ENCODE results near the gene ANKRD53.

- TF ChIP-seq, protein P1, sequence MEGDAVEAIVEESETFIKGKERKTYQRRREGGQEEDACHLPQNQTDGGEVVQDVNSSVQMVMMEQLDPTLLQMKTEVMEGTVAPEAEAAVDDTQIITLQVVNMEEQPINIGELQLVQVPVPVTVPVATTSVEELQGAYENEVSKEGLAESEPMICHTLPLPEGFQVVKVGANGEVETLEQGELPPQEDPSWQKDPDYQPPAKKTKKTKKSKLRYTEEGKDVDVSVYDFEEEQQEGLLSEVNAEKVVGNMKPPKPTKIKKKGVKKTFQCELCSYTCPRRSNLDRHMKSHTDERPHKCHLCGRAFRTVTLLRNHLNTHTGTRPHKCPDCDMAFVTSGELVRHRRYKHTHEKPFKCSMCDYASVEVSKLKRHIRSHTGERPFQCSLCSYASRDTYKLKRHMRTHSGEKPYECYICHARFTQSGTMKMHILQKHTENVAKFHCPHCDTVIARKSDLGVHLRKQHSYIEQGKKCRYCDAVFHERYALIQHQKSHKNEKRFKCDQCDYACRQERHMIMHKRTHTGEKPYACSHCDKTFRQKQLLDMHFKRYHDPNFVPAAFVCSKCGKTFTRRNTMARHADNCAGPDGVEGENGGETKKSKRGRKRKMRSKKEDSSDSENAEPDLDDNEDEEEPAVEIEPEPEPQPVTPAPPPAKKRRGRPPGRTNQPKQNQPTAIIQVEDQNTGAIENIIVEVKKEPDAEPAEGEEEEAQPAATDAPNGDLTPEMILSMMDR (conservative IDR thresholded peaks at IDR 0.05; ENCODE audit: low read length): peak; percentile 47
- no peak for TF ChIP-seq EZH2phosphoT487 (IDR thresholded peaks at IDR 0.05; ENCODE audit: borderline replicate concordance)
These were observed 6.3 kb downstream of the ANKRD53 start for GRCh38 chr2:70984576-70985282.

Measured in Loucy (cell line).